ENCODE data around the gene ZNF644. TPM values are rescaled to one million over a fixed set of nuclear protein-coding genes. Genes with fewer than 3 reads are reported as not detected.

Gene ZNF644
- total RNA-seq, 1 experiment from 2014 or later: 71.4 TPM

GRCh38 chr1:91020486-91020885, 1.3 kb downstream of the ZNF644 start:
- DNase-seq (ENCODE audit: low spot score) (no peak), ATAC-seq (no peak)
- no peaks in the 10 kb centered on the region for H3K27me3 Mint-ChIP-seq (ENCODE audit: low read depth)
- peaks cover 39% of the 10 kb centered on the region for H3K36me3 Mint-ChIP-seq
- CTCF ChIA-PET: interaction anchor here (0.6 to 1.5 kb wide), 4 partner anchors 10 to 296 kb away, joined by 3 to 5 read pairs (median 3); no protein-coding TSS in a partner anchor
- TF ChIP-seq RELA (CRISPR knock-in tag; IDR thresholded peaks at IDR 0.05; ENCODE audit: borderline replicate concordance): no peak
- TF ChIP-seq MLX (CRISPR knock-in tag; IDR thresholded peaks at IDR 0.05): no peak
- TF ChIP-seq SOX15 (CRISPR knock-in tag; IDR thresholded peaks at IDR 0.05): no peak
- no peak for TF ChIP-seq NR3C1 (CRISPR knock-in tag; conservative IDR thresholded peaks at IDR 0.05; ENCODE audit: low read depth)
- TF ChIP-seq ATF2 (CRISPR knock-in tag; IDR thresholded peaks at IDR 0.05; ENCODE audit: borderline replicate concordance, low read depth): no peak
- TF ChIP-seq FOXP4 (CRISPR knock-in tag; IDR thresholded peaks at IDR 0.05): no peak
- peak overlapping the region; percentile 95 for H3K4me3 Mint-ChIP-seq
- peaks cover 17% of the 10 kb centered on the region for H3K9me3 Mint-ChIP-seq
- peaks cover 53% of the 10 kb centered on the region for H3K4me1 Mint-ChIP-seq
- POLR2A ChIA-PET: interaction anchor here (2.0 to 2.1 kb wide), 2 partner anchors 11 to 105 kb away, joined by 5 to 15 read pairs; no protein-coding TSS in a partner anchor
- H3K27ac Mint-ChIP-seq: peak overlapping the region; percentile 99

GRCh38 chr1:91018006-91018405, 3.8 kb downstream of the ZNF644 start:
- ATAC-seq: no peak
- Mint-ChIP-seq H3K36me3 (peaks cover 39% of the 10 kb centered on the region), H3K27ac (peak overlapping the region; percentile 84), H3K9me3 (peaks cover 17% of the 10 kb centered on the region), H3K27me3 (ENCODE audit: low read depth) (no peaks in the 10 kb centered on the region), H3K4me1 (peaks cover 64% of the 10 kb centered on the region), H3K4me3 (peak overlapping the region; percentile 34; the same call in 1 of the 2 replicates)
- POLR2A ChIA-PET: no interaction called here
- CTCF ChIA-PET: interaction anchor here (0.6 to 2.2 kb wide), 9 partner anchors 9 to 296 kb away, joined by 3 to 43 read pairs (median 3); no protein-coding TSS in a partner anchor
- no peak for DNase-seq (ENCODE audit: low spot score)
- no peak for TF ChIP-seq STAT6 (CRISPR knock-in tag; conservative IDR thresholded peaks at IDR 0.05; ENCODE audit: low read depth)
- TF ChIP-seq ZNF317 (CRISPR knock-in tag; IDR thresholded peaks at IDR 0.05; ENCODE audit: borderline replicate concordance, low read depth): no peak
- TF ChIP-seq ELF4 (CRISPR knock-in tag; IDR thresholded peaks at IDR 0.05; ENCODE audit: low read depth): no peak
- TF ChIP-seq USF1 (CRISPR knock-in tag; IDR thresholded peaks at IDR 0.05): no peak

GRCh38 chr1:91015794-91016550, 5.9 kb downstream of the ZNF644 start:
- POLR2A ChIA-PET: no interaction called here
- peak overlapping the region; percentile 90 for H3K27ac Mint-ChIP-seq
- CTCF ChIA-PET: no interaction called here
- H3K36me3 Mint-ChIP-seq: peaks cover 38% of the 10 kb centered on the region
- H3K27me3 Mint-ChIP-seq (ENCODE audit: low read depth): no peaks in the 10 kb centered on the region
- peaks cover 74% of the 10 kb centered on the region for H3K4me1 Mint-ChIP-seq
- DNase-seq (ENCODE audit: low spot score): no peak
- ATAC-seq: no peak
- TF ChIP-seq SP1 (CRISPR knock-in tag; conservative IDR thresholded peaks at IDR 0.05): no peak
- no peak for TF ChIP-seq MXD4 (CRISPR knock-in tag; IDR thresholded peaks at IDR 0.05; ENCODE audit: borderline replicate concordance)
- no peak for TF ChIP-seq TCF7 (CRISPR knock-in tag; IDR thresholded peaks at IDR 0.05; ENCODE audit: low read depth)
- no peak for TF ChIP-seq USF1 (CRISPR knock-in tag; IDR thresholded peaks at IDR 0.05)
- H3K9me3 Mint-ChIP-seq: peaks cover 17% of the 10 kb centered on the region
- peak overlapping the region; percentile 26; the same call in 1 of the 2 replicates for H3K4me3 Mint-ChIP-seq

All from WTC11 (cell line).